ENCODE measurements around the gene EEF2. TPM values are rescaled to one million over a fixed set of nuclear protein-coding genes. Genes with fewer than 3 reads are reported as not detected.
"Not testable (repeated sequence)": the region's sequence is repeated elsewhere in the genome, so short reads cannot be mapped to it uniquely, and the experiment has no call there.

The EEF2 gene
- total and polyA plus RNA-seq, 4 donors = 1,335 to 1,977 (median 1,647) TPM

- peak overlapping the region; percentile 79 for H3K27ac ChIP-seq (ENCODE audit: low read depth, low read length)
- peak in 2 of 6 donors; percentile 20 to 74 for DNase-seq (ENCODE audit: low read depth in 4 of 6, low spot score in 6 of 6)
- no peak overlapping the region for H3K4me3 ChIP-seq (ENCODE audit: low read depth, low read length)
- peaks cover 67% of the 10 kb centered on the region for H3K4me1 ChIP-seq (ENCODE audit: control insufficient read depth, insufficient read depth, low read length)
- no peaks in the 10 kb centered on the region for H3K27me3 ChIP-seq (ENCODE audit: control insufficient read depth, insufficient read depth, low read length)
- peaks cover 96% of the 10 kb centered on the region for H3K36me3 ChIP-seq (ENCODE audit: control insufficient read depth, insufficient read depth, low read length)
- WGBS (ENCODE audit: insufficient coverage) = 31% methylated on average over 37 of the region's 37 CpGs
- H3K9me3 ChIP-seq (ENCODE audit: control insufficient read depth, insufficient read depth, low read length) = no peaks in the 10 kb centered on the region
These were observed 30.6 kb upstream of the EEF2 start for GRCh38 chr19:4015705-4016402.

GRCh38 chr19:4014541-4015491, 29.6 kb upstream of the EEF2 start:
- Histone ChIP-seq H3K27ac (ENCODE audit: low read depth, low read length) (peak overlapping the region; percentile 79), H3K9me3 (ENCODE audit: control insufficient read depth, insufficient read depth, low read length) (no peaks in the 10 kb centered on the region), H3K4me3 (ENCODE audit: low read depth, low read length) (no peak overlapping the region), H3K36me3 (ENCODE audit: control insufficient read depth, insufficient read depth, low read length) (peaks cover 97% of the 10 kb centered on the region), H3K4me1 (ENCODE audit: control insufficient read depth, insufficient read depth, low read length) (peaks cover 78% of the 10 kb centered on the region), H3K27me3 (ENCODE audit: control insufficient read depth, insufficient read depth, low read length) (no peaks in the 10 kb centered on the region)
- WGBS (ENCODE audit: insufficient coverage) = 60% methylated on average over 22 of the region's 25 CpGs
- DNase-seq (ENCODE audit: low read depth in 4 of 6, low spot score in 6 of 6) = peak in 2 of 6 donors; percentile 7 to 48

- Histone ChIP-seq H3K27ac (ENCODE audit: low read depth, low read length) (peak overlapping the region; percentile 10), H3K4me3 (ENCODE audit: low read depth, low read length) (no peak overlapping the region), H3K36me3 (ENCODE audit: control insufficient read depth, insufficient read depth, low read length) (peaks cover 91% of the 10 kb centered on the region), H3K4me1 (ENCODE audit: control insufficient read depth, insufficient read depth, low read length) (peaks cover 79% of the 10 kb centered on the region), H3K27me3 (ENCODE audit: control insufficient read depth, insufficient read depth, low read length) (no peaks in the 10 kb centered on the region), H3K9me3 (ENCODE audit: control insufficient read depth, insufficient read depth, low read length) (no peaks in the 10 kb centered on the region)
- DNase-seq (ENCODE audit: low read depth in 4 of 6, low spot score in 6 of 6) = peak in 1 of 6 donors; percentile 20
- 83% methylated on average over 20 of the region's 20 CpGs for WGBS (ENCODE audit: insufficient coverage)
These were observed 28.8 kb upstream of the EEF2 start for GRCh38 chr19:4013886-4014540.

DNA sequence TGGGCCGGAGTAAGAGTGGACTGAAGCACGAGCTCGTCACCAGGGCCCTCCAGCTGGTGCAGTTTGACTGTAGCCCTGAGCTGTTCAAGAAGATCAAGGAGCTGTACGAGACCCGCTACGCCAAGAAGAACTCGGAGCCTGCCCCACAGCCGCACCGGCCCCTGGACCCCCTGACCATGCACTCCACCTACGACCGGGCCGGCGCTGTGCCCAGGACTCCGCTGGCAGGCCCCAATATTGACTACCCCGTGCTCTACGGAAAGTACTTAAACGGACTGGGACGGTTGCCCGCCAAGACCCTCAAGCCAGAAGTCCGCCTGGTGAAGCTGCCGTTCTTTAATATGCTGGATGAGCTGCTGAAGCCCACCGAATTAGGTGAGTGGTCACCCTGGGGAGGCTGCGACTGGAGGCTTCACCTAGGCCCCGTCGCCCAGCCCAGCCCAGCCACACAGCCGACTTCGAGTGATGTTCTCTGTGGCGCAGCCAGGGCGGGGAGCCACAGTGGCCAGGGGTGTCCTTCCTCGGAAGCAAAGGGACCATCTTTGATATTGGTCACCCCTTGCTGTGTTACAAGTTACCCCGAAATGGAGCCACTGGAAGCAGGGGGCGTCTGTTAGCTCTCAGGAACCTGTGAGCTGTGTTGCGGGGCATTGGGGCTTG, 27.8 kb upstream of the EEF2 start:
- Histone ChIP-seq H3K36me3 (ENCODE audit: control insufficient read depth, insufficient read depth, low read length) (peaks cover 82% of the 10 kb centered on the region), H3K27ac (ENCODE audit: low read depth, low read length) (no peak overlapping the region), H3K4me1 (ENCODE audit: control insufficient read depth, insufficient read depth, low read length) (peaks cover 81% of the 10 kb centered on the region), H3K9me3 (ENCODE audit: control insufficient read depth, insufficient read depth, low read length) (no peaks in the 10 kb centered on the region), H3K4me3 (ENCODE audit: low read depth, low read length) (no peak overlapping the region), H3K27me3 (ENCODE audit: control insufficient read depth, insufficient read depth, low read length) (no peaks in the 10 kb centered on the region)
- DNase-seq (ENCODE audit: low read depth in 4 of 6, low spot score in 6 of 6) = no peak
- 96% methylated on average over 33 of the region's 33 CpGs for WGBS (ENCODE audit: insufficient coverage)

DNA sequence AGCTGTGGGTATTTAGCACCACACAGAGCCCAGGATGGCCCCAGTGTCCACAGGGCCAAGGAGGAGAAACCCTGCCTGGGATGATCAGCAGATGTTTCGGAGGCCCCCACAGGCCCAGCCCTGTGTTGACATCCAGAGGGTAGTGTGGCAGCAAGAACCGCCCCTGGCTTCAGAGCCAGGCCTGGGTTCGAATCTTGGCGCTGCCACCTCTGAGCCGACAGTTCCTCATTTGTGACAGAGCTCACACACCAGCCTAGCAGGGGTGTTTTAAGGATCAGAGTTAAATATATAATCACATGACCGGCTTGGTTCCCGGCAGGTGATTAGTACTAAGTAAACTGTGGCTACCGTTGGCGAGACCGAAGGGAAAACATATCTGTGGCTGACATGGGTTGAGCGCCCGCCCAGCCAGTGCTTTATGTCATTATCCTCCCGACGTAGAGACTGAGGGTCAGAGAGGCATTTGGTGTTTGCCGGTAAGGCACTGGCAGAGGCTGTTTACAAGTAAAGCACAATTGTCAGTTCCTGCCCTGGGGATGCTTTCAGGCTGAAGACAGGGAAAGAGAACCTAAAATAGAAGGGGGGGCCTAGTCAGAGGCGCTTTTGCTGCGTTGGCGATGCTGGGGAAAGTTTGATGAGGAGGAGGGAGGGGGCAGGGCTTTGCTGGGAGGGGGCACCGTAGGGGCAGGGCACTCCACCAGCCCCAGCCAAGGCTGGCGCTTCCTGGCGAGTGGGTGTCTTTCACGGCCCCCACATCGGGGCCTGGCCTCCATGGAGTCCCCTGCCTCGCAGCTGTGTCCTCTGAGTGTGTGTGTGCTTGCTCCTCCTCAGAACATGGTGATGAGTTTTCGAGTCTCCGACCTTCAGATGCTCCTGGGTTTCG, 27.1 kb upstream of the EEF2 start:
- no peak overlapping the region for H3K4me3 ChIP-seq (ENCODE audit: low read depth, low read length)
- no peak overlapping the region for H3K27ac ChIP-seq (ENCODE audit: low read depth, low read length)
- no peaks in the 10 kb centered on the region for H3K9me3 ChIP-seq (ENCODE audit: control insufficient read depth, insufficient read depth, low read length)
- no peaks in the 10 kb centered on the region for H3K27me3 ChIP-seq (ENCODE audit: control insufficient read depth, insufficient read depth, low read length)
- DNase-seq (ENCODE audit: low read depth in 4 of 6, low spot score in 6 of 6) = no peak
- peaks cover 77% of the 10 kb centered on the region for H3K4me1 ChIP-seq (ENCODE audit: control insufficient read depth, insufficient read depth, low read length)
- peaks cover 74% of the 10 kb centered on the region for H3K36me3 ChIP-seq (ENCODE audit: control insufficient read depth, insufficient read depth, low read length)
- WGBS (ENCODE audit: insufficient coverage) = 90% methylated on average over 23 of the region's 27 CpGs

DNA sequence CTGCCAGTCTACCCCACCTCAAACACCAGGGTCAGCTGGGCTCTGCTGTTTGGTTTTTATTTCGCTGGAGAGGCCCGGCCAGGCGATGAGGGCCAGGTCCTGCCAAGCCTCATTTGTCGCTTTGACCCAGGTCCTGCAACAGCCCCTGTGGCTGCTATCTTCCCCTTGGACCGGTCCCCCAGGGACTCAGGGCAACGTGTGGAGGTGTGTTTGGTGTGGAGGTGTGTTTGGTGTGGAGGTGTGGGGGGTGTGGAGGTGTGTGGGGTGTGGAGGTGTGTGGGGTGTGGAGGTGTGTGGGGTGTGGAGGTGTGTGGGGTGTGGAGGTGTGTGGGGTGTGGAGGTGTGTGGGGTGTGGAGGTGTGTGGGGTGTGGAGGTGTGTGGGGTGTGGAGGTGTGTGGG, 26.2 kb upstream of the EEF2 start:
- H3K27me3 ChIP-seq (ENCODE audit: control insufficient read depth, insufficient read depth, low read length); DNase-seq (ENCODE audit: low read depth in 4 of 6, low spot score in 6 of 6); H3K27ac ChIP-seq (ENCODE audit: low read depth, low read length); H3K9me3 ChIP-seq (ENCODE audit: control insufficient read depth, insufficient read depth, low read length); H3K4me3 ChIP-seq (ENCODE audit: low read depth, low read length): not testable (repeated sequence)
- Histone ChIP-seq H3K36me3 (ENCODE audit: control insufficient read depth, insufficient read depth, low read length) (peaks cover 65% of the 10 kb centered on the region), H3K4me1 (ENCODE audit: control insufficient read depth, insufficient read depth, low read length) (peaks cover 74% of the 10 kb centered on the region)
- 89% methylated on average over 6 of the region's 6 CpGs for WGBS (ENCODE audit: insufficient coverage)

- H3K27ac ChIP-seq (ENCODE audit: low read depth, low read length) = no peak overlapping the region
- no peak overlapping the region for H3K4me3 ChIP-seq (ENCODE audit: low read depth, low read length)
- no peaks in the 10 kb centered on the region for H3K9me3 ChIP-seq (ENCODE audit: control insufficient read depth, insufficient read depth, low read length)
- DNase-seq (ENCODE audit: low read depth in 4 of 6, low spot score in 6 of 6) = no peak
- peaks cover 73% of the 10 kb centered on the region for H3K4me1 ChIP-seq (ENCODE audit: control insufficient read depth, insufficient read depth, low read length)
- H3K27me3 ChIP-seq (ENCODE audit: control insufficient read depth, insufficient read depth, low read length) = no peaks in the 10 kb centered on the region
- 71% methylated on average over 14 of the region's 14 CpGs for WGBS (ENCODE audit: insufficient coverage)
- peaks cover 58% of the 10 kb centered on the region for H3K36me3 ChIP-seq (ENCODE audit: control insufficient read depth, insufficient read depth, low read length)
These were observed 25.5 kb upstream of the EEF2 start for GRCh38 chr19:4010808-4011110.

DNA sequence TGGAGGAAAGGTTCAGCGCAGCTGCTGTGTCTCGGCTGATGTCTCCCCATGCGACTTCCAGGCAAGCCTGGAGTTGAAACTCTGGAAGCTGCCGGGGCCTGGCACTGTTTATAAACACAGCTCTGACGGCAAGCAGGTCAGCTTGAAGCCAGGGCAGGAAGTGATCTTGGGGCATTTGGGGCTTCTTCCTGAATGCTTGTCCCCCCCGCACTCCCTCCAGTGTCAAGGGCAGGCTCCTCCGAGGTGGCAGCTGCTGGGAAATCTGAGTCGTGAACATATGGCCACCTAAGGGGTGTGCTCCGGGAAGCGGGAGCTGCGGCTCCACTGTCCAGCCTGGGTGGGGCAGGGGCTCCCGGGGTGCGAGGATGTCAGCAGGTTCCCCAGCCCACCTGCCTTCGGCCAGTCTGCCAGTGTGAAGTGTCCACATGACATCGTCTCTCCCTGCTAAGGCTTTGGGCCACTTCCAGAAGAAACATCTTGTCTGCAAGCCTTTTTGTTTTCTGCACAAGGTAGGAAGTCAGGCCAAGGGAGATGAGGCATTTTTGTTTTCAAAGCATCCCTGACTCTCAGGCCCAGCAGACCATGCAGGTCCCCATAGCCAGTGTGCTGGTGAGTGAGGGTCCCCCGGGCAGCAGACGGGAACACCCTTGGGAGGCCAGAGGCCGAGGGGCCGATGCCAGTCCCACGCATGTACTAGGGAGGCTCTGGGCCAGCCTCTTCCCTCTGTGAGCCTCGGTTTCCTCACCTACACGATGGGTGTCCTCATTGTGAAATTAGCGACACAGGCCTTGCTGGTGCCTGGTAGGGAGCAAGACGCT, 24.9 kb upstream of the EEF2 start:
- Histone ChIP-seq H3K36me3 (ENCODE audit: control insufficient read depth, insufficient read depth, low read length) (peaks cover 52% of the 10 kb centered on the region), H3K4me3 (ENCODE audit: low read depth, low read length) (no peak overlapping the region), H3K9me3 (ENCODE audit: control insufficient read depth, insufficient read depth, low read length) (no peaks in the 10 kb centered on the region), H3K4me1 (ENCODE audit: control insufficient read depth, insufficient read depth, low read length) (peaks cover 67% of the 10 kb centered on the region), H3K27ac (ENCODE audit: low read depth, low read length) (no peak overlapping the region), H3K27me3 (ENCODE audit: control insufficient read depth, insufficient read depth, low read length) (no peaks in the 10 kb centered on the region)
- WGBS (ENCODE audit: insufficient coverage) = 63% methylated on average over 23 of the region's 24 CpGs
- peak in 1 of 6 donors; percentile 43 for DNase-seq (ENCODE audit: low read depth in 4 of 6, low spot score in 6 of 6)

Measured in spinal cord (tissue), 10 donors.